Measurements from ENCODE around the gene ZCCHC8. TPM values are rescaled to one million over a fixed set of nuclear protein-coding genes. Genes with fewer than 3 reads are reported as not detected.
"Not testable (repeated sequence)": the region's sequence is repeated elsewhere in the genome, so short reads cannot be mapped to it uniquely, and the experiment has no call there.

The ZCCHC8 gene
- total and polyA plus RNA-seq, 2 of the 4 experiments (the other 2 are of a cell fraction), result 9.5 to 12.7 TPM

DNA sequence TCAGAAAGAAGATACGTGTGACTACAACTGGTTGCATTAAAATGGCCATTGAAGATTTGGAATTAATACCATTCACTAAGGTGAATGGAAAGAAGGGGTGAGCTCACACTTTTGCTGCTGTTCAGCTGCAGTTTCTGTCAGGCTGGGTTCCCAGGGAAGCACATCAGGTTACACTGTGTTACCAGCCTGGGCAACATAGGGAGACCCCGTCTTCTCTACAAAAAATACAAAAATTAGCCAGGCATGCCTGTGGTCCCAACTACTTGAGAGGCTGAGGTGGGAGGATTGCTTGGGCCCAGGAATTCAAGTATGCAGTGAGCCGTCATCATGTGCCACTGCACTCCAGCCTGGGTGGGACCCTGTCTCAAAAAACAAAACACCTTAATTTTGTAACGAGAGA lies 12.9 kb upstream of the ZCCHC8 start:
- H3K79me1 ChIP-seq (ENCODE audit: low read depth in 1 of 2, low read length in 2 of 2), result peaks cover 29 to 46% of the 10 kb centered on the region in 2 experiments
- H3K27ac ChIP-seq (ENCODE audit: insufficient read depth, low read length), result no peak overlapping the region
- no peak overlapping the region for H4K91ac ChIP-seq (ENCODE audit: insufficient read depth, low read depth, low read length)
- peaks cover 77% of the 10 kb centered on the region for H4K20me1 ChIP-seq (ENCODE audit: insufficient read depth, low read length)
- no peak for DNase-seq
- no peaks in the 10 kb centered on the region for H3K27me3 ChIP-seq (ENCODE audit: control insufficient read depth, insufficient read depth, low read length)
- H3K23ac ChIP-seq (ENCODE audit: low read depth, low read length), result no peak overlapping the region
- 0 out of 2 replicates have a peak, but pooled peaks cover 2% of the 10 kb centered on the region for H3K9me3 ChIP-seq (ENCODE audit: control insufficient read depth, insufficient read depth, low read length)
- ATAC-seq (ENCODE audit: low read depth), result no peak
- H2AK5ac ChIP-seq (ENCODE audit: low read depth, low read length), result no peak overlapping the region
- peaks cover 3% of the 10 kb centered on the region for H3K9me1 ChIP-seq (ENCODE audit: insufficient read depth, low read length)
- H2AFZ ChIP-seq (replicated peaks; ENCODE audit: low read length, poor library complexity), result no peak overlapping the region
- H3K36me3 ChIP-seq (ENCODE audit: control insufficient read depth, insufficient read depth, low read length), result peaks cover 76% of the 10 kb centered on the region
- H3K9ac ChIP-seq (ENCODE audit: low read depth, low read length), result no peak overlapping the region
- H3K4me1 ChIP-seq (ENCODE audit: control insufficient read depth, insufficient read depth, low read length), result peaks cover 2% of the 10 kb centered on the region; the same call in 1 of the 2 replicates
- no CpG with 5 or more reads among the region's 4 CpGs for WGBS, 2 experiments (ENCODE audit: extremely low coverage in 2 of 2, insufficient read length in 1 of 2)
- no TSS peak for BruUV-seq (replicated peaks)
- no peak overlapping the region for H3K18ac ChIP-seq (ENCODE audit: low read depth, low read length)
- H2BK20ac ChIP-seq (ENCODE audit: low read depth, low read length), result no peak overlapping the region
- H4K8ac ChIP-seq (ENCODE audit: low read depth in 2 of 2, low read length in 2 of 2), result no peak overlapping the region
- no peak overlapping the region for H2AK9ac ChIP-seq (replicated peaks; ENCODE audit: low read depth, low read length, poor library complexity)
- in situ Hi-C loops (cut with MboI; ENCODE audit: low sequenced_read_pairs), result no loop called here
- H3K14ac ChIP-seq (replicated peaks; ENCODE audit: low read depth, low read length), result no peak overlapping the region
- no peak overlapping the region for H2BK15ac ChIP-seq (ENCODE audit: low read depth, low read length)
- H2BK5ac ChIP-seq (ENCODE audit: low read depth, low read length, poor library complexity, severe bottlenecking), result peak overlapping the region; percentile 32
- H3K56ac ChIP-seq (ENCODE audit: extremely low read depth, insufficient read depth, low read length), result no peak overlapping the region
- TF ChIP-seq CHD1 (IDR thresholded peaks at IDR 0.05; ENCODE audit: low read depth, low read length) (no peak), MXI1 (IDR thresholded peaks at IDR 0.05; ENCODE audit: borderline replicate concordance, low read depth, low read length) (no peak)
- TF ChIP-seq, protein P1, sequence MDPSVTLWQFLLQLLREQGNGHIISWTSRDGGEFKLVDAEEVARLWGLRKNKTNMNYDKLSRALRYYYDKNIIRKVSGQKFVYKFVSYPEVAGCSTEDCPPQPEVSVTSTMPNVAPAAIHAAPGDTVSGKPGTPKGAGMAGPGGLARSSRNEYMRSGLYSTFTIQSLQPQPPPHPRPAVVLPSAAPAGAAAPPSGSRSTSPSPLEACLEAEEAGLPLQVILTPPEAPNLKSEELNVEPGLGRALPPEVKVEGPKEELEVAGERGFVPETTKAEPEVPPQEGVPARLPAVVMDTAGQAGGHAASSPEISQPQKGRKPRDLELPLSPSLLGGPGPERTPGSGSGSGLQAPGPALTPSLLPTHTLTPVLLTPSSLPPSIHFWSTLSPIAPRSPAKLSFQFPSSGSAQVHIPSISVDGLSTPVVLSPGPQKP (IDR thresholded peaks at IDR 0.05; ENCODE audit: borderline replicate concordance, low read depth, low read length), result no peak
- TF ChIP-seq, protein P2, sequence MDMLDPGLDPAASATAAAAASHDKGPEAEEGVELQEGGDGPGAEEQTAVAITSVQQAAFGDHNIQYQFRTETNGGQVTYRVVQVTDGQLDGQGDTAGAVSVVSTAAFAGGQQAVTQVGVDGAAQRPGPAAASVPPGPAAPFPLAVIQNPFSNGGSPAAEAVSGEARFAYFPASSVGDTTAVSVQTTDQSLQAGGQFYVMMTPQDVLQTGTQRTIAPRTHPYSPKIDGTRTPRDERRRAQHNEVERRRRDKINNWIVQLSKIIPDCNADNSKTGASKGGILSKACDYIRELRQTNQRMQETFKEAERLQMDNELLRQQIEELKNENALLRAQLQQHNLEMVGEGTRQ (IDR thresholded peaks at IDR 0.05; ENCODE audit: low read depth, low read length), result no peak
- no peak overlapping the region for H3K4me2 ChIP-seq (ENCODE audit: low read depth, low read length)
- ChIA-PET POLR2A (ENCODE audit: unreplicated experiment) (no interaction called here), CTCF (no interaction called here)
- no peak overlapping the region for H4K5ac ChIP-seq (ENCODE audit: low read depth, low read length)
- no peak overlapping the region for H3K4ac ChIP-seq (ENCODE audit: low read depth, low read length)
- no peak overlapping the region for H2BK120ac ChIP-seq (ENCODE audit: low read depth, low read length)
- intact Hi-C loops (cut with micrococcal nuclease), result no loop called here
- dilution Hi-C loops (cut with HindIII; ENCODE audit: low sequenced_read_pairs, unreplicated experiment), result no loop called here
- H3K4me3 ChIP-seq (ENCODE audit: insufficient read depth, low read depth, low read length), result no peak overlapping the region

DNA sequence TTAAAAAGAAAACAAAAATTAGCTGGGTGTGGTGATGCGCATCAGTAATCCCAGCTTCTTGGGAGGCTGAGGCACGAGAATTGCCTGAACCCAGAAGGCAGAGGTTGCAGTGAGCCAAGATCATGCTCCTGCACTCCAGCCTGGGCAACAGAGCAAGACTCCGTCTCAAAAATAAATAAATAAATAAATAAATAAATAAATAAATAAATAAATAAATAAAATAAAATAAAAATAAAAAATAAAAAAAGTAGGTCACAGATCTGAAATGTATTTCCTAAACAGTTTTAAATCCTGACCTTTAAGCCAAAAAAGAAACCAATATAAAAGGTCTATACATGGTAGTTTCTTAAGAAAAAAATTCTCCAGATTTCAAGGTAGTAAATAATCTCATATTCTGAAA lies 12.3 kb upstream of the ZCCHC8 start:
- POLR2A ChIA-PET (ENCODE audit: unreplicated experiment); H2BK15ac ChIP-seq (ENCODE audit: low read depth, low read length); H4K5ac ChIP-seq (ENCODE audit: low read depth, low read length); H2AK5ac ChIP-seq (ENCODE audit: low read depth, low read length); H3K56ac ChIP-seq (ENCODE audit: extremely low read depth, insufficient read depth, low read length); H3K9me3 ChIP-seq (ENCODE audit: control insufficient read depth, insufficient read depth, low read length); DNase-seq; H3K27me3 ChIP-seq (ENCODE audit: control insufficient read depth, insufficient read depth, low read length); H3K9me1 ChIP-seq (ENCODE audit: insufficient read depth, low read length); H2AK9ac ChIP-seq (replicated peaks; ENCODE audit: low read depth, low read length, poor library complexity); H4K91ac ChIP-seq (ENCODE audit: insufficient read depth, low read depth, low read length); H2AFZ ChIP-seq (replicated peaks; ENCODE audit: low read length, poor library complexity); intact Hi-C loops (cut with micrococcal nuclease); H3K4me1 ChIP-seq (ENCODE audit: control insufficient read depth, insufficient read depth, low read length); H3K4ac ChIP-seq (ENCODE audit: low read depth, low read length); H2BK5ac ChIP-seq (ENCODE audit: low read depth, low read length, poor library complexity, severe bottlenecking); H3K4me3 ChIP-seq (ENCODE audit: insufficient read depth, low read depth, low read length); in situ Hi-C loops (cut with MboI; ENCODE audit: low sequenced_read_pairs); H3K18ac ChIP-seq (ENCODE audit: low read depth, low read length); H2BK20ac ChIP-seq (ENCODE audit: low read depth, low read length); H4K8ac ChIP-seq (ENCODE audit: low read depth in 2 of 2, low read length in 2 of 2); dilution Hi-C loops (cut with HindIII; ENCODE audit: low sequenced_read_pairs, unreplicated experiment); H2BK120ac ChIP-seq (ENCODE audit: low read depth, low read length); H3K4me2 ChIP-seq (ENCODE audit: low read depth, low read length); BruUV-seq (replicated peaks); ATAC-seq (ENCODE audit: low read depth); H3K27ac ChIP-seq (ENCODE audit: insufficient read depth, low read length); H3K14ac ChIP-seq (replicated peaks; ENCODE audit: low read depth, low read length); H3K9ac ChIP-seq (ENCODE audit: low read depth, low read length); H3K23ac ChIP-seq (ENCODE audit: low read depth, low read length): not testable (repeated sequence)
- H4K20me1 ChIP-seq (ENCODE audit: insufficient read depth, low read length), result peaks cover 77% of the 10 kb centered on the region
- peaks cover 32 to 50% of the 10 kb centered on the region in 2 experiments for H3K79me1 ChIP-seq (ENCODE audit: low read depth in 1 of 2, low read length in 2 of 2)
- WGBS, 2 experiments (ENCODE audit: extremely low coverage in 2 of 2, insufficient read length in 1 of 2), result 100% methylated on average over 2 of the region's 3 CpGs; no CpG with 5 or more reads in 1 of the 2 experiments
- CTCF ChIA-PET, result interaction anchor here (0.7 kb wide), 1 partner anchor 110 kb away, joined by 3 read pairs; no protein-coding TSS in a partner anchor
- peaks cover 76% of the 10 kb centered on the region for H3K36me3 ChIP-seq (ENCODE audit: control insufficient read depth, insufficient read depth, low read length)

All from IMR-90 (cell line).